NCI-H1436 treated with DMSO at 0.1 percent for 48 hours (cell line): ENCODE data around the gene TRMT112.

Experiments
- DNase-seq: peaks from one replicate; lab custom pipeline; 2025; lab: John Stamatoyannopoulos, UW

Gene TRMT112

GRCh38 chr11:64351136-64351631 lies 33.8 kb upstream of the TRMT112 start:
- no peak for DNase-seq

- no peak for DNase-seq
These were observed 32.0 kb upstream of the TRMT112 start for GRCh38 chr11:64349404-64349803.

GRCh38 chr11:64349025-64349387 lies 31.6 kb upstream of the TRMT112 start:
- no peak for DNase-seq

GRCh38 chr11:64348383-64349024 lies 31.1 kb upstream of the TRMT112 start:
- DNase-seq: no peak

DNA sequence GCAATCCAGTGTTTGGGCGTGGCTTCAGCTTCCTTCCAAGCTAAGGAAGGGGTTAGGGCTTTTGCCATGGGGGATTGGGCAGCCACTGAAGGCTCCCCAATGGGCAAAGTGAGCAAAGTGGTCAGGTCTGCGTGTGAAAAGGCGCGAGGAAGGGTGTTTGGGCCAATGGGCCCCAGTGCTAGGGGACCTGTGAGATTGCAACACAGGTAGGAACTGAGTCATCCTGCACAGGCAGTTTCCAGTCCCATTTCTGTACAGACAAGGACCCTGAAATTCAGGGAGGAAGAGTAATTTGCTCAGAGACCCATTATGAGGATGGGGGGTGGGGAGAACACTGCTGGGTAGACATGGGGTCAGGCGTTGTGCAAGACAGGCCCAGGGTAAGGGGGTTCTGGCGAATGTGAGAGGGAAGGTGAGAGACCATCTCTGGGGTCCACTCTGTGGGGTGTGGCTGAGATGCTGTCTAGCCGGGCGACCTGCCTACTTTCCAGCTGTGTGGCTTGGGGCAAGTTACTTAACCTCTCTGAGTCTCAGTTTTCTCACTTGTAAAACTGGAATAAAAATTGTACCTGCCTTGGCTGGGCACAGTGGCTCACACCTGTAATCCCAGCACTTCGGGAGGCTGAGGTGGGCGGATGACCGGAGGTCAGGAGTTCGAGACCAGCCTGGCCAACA lies 30.0 kb upstream of the TRMT112 start:
- no peak for DNase-seq

- DNase-seq: no peak
These were observed 27.4 kb upstream of the TRMT112 start for GRCh38 chr11:64344787-64345186.

DNA sequence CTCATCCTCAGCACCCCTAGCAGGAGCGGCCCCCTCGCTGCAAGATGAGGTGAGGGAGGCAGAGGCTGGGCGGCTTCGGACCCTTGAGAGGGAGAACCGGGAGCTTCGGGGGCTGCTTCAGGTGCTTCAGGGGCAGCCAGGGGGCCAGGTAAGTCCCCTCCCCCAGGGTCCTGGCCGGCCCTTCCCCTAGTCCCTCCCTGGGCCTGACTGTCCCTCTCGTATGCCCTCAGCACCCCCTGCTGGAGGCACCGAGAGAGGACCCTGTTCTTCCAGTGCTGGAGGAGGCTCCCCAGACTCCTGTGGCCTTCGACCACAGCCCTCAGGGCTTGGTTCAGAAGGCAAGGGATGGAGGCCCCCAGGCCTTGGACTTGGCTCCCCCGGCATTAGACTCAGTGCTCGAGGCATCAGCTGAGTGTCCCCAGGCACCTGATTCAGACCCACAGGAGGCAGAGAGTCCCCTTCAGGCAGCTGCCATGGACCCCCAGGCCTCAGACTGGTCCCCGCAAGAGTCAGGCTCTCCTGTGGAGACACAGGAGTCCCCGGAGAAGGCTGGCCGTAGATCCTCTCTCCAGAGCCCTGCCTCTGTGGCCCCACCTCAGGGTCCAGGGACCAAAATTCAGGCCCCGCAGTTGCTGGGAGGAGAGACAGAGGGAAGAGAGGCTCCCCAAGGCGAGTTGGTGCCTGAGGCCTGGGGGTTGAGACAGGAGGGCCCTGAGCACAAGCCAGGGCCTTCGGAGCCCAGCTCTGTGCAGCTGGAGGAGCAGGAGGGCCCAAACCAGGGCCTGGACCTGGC lies 26.6 kb upstream of the TRMT112 start:
- DNase-seq: no peak

DNA sequence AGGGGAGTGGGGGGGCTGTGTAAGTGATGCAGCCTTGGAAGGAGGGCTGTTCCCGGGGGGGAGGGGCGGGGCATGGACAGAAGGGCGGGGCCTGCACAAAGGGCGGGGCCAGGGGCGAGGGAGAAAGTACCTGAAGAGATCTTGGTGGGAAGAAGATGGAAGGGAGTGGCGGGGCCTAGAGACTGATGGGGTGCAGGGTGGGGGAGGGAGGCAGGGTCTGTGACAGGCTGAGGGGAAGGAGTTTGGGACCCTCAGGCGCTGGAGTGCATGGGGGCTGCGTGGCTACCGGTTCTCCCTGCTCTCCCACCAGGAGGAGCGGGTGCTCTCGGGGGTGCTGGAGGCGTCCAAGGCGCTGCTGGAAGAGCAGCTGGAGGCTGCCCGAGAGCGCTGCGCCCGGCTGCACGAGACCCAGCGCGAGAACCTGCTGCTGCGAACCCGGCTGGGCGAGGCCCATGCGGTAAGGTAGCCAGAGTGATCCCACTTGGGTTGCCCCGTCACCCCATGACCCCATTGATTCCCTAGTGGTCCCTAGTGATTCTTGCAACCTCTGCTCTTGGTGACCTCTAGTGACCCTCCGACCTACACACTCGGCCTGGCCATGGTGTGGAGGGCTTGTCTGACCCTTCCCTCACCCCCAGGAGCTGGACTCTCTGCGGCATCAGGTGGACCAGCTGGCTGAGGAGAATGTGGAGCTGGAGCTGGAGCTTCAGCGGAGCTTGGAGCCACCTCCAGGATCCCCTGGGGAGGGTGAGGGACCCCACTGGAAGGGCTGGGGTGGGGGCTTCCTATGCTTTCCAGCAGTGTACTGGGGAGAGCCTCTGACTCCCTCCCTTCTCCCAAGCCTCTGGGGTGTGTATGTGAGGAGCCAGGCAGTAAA lies 25.7 kb upstream of the TRMT112 start:
- no peak for DNase-seq

DNA sequence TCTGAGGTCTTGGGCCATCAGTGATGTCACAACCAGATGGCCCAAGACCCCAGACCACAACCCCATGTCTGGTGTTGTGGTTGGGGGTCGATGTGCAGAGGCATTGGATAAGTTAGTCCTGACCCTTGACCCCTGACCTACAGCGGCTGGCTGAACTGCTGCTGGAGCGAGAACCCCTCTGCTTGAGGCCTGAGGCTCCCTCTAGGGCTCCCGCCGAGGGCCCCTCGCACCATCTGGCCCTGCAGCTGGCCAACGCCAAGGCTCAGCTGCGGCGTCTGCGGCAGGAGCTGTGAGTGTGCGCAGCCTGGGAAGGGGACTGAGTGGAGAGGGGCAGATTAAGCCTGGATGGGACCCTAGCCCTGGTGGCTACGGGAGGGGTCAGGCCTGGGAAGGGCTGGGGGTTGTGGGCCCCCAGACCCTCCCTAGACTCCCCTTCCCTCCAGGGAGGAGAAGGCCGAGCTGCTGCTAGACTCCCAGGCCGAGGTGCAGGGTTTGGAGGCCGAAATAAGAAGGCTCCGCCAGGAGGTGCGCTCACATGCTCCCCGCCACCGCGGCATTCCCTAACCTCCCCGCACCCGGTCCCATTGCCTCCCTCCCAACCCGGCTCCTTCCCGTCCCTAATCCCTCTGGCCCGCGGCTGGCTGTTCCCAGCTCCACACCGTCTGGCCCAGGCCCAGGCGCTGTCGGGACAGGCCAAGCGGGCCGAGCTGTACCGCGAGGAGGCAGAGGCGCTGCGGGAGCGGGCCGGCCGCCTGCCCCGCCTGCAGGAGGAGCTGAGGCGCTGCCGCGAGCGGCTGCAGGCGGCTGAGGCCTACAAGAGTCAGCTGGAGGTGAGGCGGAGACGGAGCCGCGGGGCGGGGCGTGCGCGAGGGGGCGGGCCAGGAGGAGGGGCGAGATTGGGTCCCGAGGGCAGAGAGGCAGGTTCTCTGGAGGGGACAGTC lies 24.8 kb upstream of the TRMT112 start:
- DNase-seq: no peak

- DNase-seq: no peak
These were observed 24.1 kb upstream of the TRMT112 start for GRCh38 chr11:64341429-64341828.

DNA sequence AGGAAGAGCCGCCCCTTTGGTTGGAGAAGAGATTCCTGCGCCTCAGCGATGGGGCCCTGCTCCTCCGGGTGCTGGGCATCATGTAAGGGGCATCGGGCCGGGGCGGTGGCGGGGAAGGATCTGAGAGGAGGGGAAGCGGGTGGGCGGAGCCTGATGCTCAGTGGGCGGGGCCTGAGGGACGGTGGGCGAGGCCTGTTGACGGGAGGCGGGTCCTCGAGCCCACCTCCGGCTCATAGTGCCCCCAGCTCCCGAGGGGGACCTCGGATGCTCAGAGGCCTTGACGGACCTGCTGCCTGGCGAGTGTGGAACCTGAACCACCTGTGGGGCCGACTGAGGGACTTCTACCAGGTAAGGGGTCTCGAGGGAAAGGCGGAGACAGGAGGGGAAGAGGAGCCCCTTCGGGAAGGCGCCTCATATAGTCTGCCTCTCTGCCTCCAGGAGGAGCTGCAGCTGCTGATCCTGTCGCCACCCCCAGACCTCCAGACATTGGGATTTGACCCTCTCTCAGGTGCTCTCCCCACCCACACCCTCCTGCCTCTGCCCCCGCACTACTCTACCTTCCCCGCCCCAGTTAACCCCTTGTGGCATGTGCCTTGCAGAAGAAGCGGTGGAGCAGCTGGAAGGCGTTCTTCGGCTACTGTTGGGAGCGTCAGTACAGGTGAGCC lies 23.4 kb upstream of the TRMT112 start:
- no peak for DNase-seq

GRCh38 chr11:64339754-64340408 lies 22.5 kb upstream of the TRMT112 start, which contains the start of gene CCDC88B:
CCDC88B (plus strand) TSS chr11:64340204; CDS start chr11:64340267, 63 bp downstream.
- no peak for DNase-seq

DNA sequence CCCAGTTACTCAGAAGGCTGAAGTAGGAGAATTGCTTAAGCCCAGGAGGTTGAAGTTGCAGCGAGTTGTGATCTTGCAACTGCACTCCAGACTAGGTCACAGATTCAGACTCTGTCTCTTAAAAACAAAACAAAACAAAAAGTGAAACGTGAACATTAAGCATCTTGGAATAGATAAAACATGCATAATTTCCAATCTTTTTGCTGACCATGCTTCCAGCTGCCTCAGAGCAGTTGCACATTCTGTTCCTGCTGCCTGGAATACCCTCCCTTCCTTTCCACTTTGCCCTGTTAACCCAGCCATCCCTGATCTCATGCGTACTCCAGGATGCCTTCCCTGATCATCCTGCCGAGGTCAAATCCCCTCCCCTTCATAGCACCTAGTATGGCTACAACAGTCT lies 21.9 kb upstream of the TRMT112 start:
- no peak for DNase-seq

GRCh38 chr11:64338716-64339115 lies 21.4 kb upstream of the TRMT112 start:
- DNase-seq: no peak

GRCh38 chr11:64337538-64338249 lies 20.3 kb upstream of the TRMT112 start:
- no peak for DNase-seq

- peak; percentile 55 for DNase-seq
These were observed 17.7 kb upstream of the TRMT112 start for GRCh38 chr11:64334764-64335735.

DNA sequence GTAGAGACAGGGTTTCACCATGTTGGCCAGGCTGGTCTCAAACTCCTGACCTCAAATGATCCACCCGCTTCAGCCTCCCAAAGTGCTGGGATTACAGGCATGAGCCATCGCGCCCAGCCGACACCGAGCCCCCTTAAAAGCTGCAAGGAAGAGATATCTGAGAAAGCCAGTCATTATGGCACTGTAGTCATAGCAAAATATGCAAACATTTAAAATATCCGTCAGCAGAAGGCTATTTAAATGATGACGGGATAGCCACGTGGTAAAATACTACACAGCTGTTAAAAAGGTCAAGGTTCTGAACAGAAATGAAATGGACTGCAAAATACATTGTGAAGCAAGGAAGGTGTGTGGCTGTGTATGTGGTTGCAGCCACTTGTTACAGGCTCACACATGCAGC lies 16.2 kb upstream of the TRMT112 start:
- no peak for DNase-seq
